Loucy (cell line): ENCODE measurements around the gene APBB2.

ENCODE experiments used
- H2AFZ ChIP-seq: fragments of 200-600 bp; sonication (generic); 2 replicates; pipeline ENCODE4 v1.6.0; 2016; ENCODE audit warnings: antibody characterized with exemption, mild to moderate bottlenecking, low read length, moderate library complexity
- H3F3A ChIP-seq: fragments of 200-600 bp; 2 replicates; pipeline ENCODE4 v1.6.0; 2016; ENCODE audit warnings: antibody characterized with exemption, low read depth, mild to moderate bottlenecking
- H3K27me3 ChIP-seq: fragments of 200-600 bp; sonication (generic); 2 replicates; pipeline ENCODE4 v1.6.1; 2014; ENCODE audit warnings: low read length, mild to moderate bottlenecking; ENCODE audit not compliant: insufficient read depth, poor library complexity, severe bottlenecking
- H3K36me3 ChIP-seq: fragments of 200-600 bp; sonication (generic); 2 replicates; pipeline ENCODE4 v1.6.1; 2016; ENCODE audit warnings: low read length; ENCODE audit not compliant: insufficient read depth
- H3K4me1 ChIP-seq: fragments of 200-600 bp; sonication (generic); 2 replicates; pipeline ENCODE4 v1.5.1; 2014; ENCODE audit warnings: low read length, mild to moderate bottlenecking; ENCODE audit not compliant: insufficient read depth, poor library complexity, severe bottlenecking
- H3K4me2 ChIP-seq: fragments of 200-600 bp; sonication (generic); 2 replicates; pipeline ENCODE4 v1.6.0; 2014; ENCODE audit warnings: antibody characterized with exemption, low read length, low read depth, mild to moderate bottlenecking; ENCODE audit not compliant: poor library complexity, severe bottlenecking
- H3K4me3 ChIP-seq: fragments of 200-600 bp; sonication (generic); 2 replicates; pipeline ENCODE4 v1.5.1; 2014; ENCODE audit warnings: low read length, mild to moderate bottlenecking, mixed read lengths; ENCODE audit not compliant: poor library complexity, severe bottlenecking
- H3K79me2 ChIP-seq: fragments of 200-600 bp; sonication (generic); 2 replicates; pipeline ENCODE4 v1.6.1; 2014; ENCODE audit warnings: low read length; ENCODE audit not compliant: insufficient read depth
- H3K9ac ChIP-seq: fragments of 200-600 bp; sonication (generic); 2 replicates; pipeline ENCODE4 v1.6.0; 2014; ENCODE audit warnings: mild to moderate bottlenecking, low read depth, low read length, moderate library complexity; ENCODE audit not compliant: poor library complexity, severe bottlenecking
- H3K9me2 ChIP-seq: fragments of 200-600 bp; sonication (generic); replicated peaks from 2 replicates; pipeline ENCODE4 v1.6.1; 2016; ENCODE audit warnings: low read depth, low read length, mixed read lengths
- H3K9me3 ChIP-seq: fragments of 200-600 bp; sonication (generic); 2 replicates; pipeline ENCODE4 v1.6.1; 2014; ENCODE audit warnings: mild to moderate bottlenecking, antibody characterized with exemption, low read length, low read depth; ENCODE audit not compliant: insufficient read depth
- H4K20me1 ChIP-seq: fragments of 200-600 bp; sonication (generic); 2 replicates; pipeline ENCODE4 v1.6.0; 2014; ENCODE audit warnings: antibody characterized with exemption, low read length, mild to moderate bottlenecking; ENCODE audit not compliant: insufficient read depth, poor library complexity, severe bottlenecking
- EZH2phosphoT487 ChIP-seq: fragments of 200-600 bp; IDR thresholded peaks from 2 replicates; pipeline ENCODE4 v1.6.1; 2018; ENCODE audit warnings: antibody characterized with exemption, mild to moderate bottlenecking, moderate library complexity, borderline replicate concordance
- TF ChIP-seq, protein P1 (sequence below): fragments of 200-600 bp; sonication (generic); conservative IDR thresholded peaks from 2 replicates; pipeline ENCODE4 v1.5.1; 2014; ENCODE audit warnings: mild to moderate bottlenecking, antibody characterized with exemption, low read length

APBB2 gene

DNA sequence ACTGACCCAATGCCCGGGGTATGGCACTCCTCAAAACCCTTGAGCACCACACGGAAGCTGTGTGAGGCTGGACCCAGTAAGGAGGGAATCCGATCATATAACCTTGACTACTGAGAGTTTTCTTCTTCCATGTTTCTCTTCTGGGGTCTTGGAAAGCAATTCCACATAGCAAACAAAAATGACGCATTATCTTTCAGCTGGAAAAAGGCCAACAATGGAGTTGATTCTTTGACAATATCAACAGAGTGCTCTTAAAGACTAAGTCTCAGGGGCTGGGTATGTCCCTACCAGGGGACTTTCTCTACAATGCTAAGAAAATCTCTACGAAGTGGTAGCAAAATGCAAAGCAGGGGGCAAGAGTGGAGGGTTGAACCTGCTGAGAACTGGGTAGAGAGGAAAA lies 276.0 kb downstream of the APBB2 start:
- H3K4me3 ChIP-seq = no peak overlapping the region
- no peak overlapping the region for H2AFZ ChIP-seq
- H3K4me1 ChIP-seq = no peaks in the 10 kb centered on the region
- H3K9ac ChIP-seq = no peak overlapping the region
- H3F3A ChIP-seq = no peaks in the 10 kb centered on the region
- H3K36me3 ChIP-seq = no peaks in the 10 kb centered on the region
- TF ChIP-seq, protein P1, sequence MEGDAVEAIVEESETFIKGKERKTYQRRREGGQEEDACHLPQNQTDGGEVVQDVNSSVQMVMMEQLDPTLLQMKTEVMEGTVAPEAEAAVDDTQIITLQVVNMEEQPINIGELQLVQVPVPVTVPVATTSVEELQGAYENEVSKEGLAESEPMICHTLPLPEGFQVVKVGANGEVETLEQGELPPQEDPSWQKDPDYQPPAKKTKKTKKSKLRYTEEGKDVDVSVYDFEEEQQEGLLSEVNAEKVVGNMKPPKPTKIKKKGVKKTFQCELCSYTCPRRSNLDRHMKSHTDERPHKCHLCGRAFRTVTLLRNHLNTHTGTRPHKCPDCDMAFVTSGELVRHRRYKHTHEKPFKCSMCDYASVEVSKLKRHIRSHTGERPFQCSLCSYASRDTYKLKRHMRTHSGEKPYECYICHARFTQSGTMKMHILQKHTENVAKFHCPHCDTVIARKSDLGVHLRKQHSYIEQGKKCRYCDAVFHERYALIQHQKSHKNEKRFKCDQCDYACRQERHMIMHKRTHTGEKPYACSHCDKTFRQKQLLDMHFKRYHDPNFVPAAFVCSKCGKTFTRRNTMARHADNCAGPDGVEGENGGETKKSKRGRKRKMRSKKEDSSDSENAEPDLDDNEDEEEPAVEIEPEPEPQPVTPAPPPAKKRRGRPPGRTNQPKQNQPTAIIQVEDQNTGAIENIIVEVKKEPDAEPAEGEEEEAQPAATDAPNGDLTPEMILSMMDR = no peak
- no peak for TF ChIP-seq EZH2phosphoT487
- no peaks in the 10 kb centered on the region for H3K27me3 ChIP-seq
- no peaks in the 10 kb centered on the region for H3K79me2 ChIP-seq
- H3K9me2 ChIP-seq = no peaks in the 10 kb centered on the region
- no peaks in the 10 kb centered on the region for H3K9me3 ChIP-seq
- no peaks in the 10 kb centered on the region for H4K20me1 ChIP-seq
- H3K4me2 ChIP-seq = no peak overlapping the region

DNA sequence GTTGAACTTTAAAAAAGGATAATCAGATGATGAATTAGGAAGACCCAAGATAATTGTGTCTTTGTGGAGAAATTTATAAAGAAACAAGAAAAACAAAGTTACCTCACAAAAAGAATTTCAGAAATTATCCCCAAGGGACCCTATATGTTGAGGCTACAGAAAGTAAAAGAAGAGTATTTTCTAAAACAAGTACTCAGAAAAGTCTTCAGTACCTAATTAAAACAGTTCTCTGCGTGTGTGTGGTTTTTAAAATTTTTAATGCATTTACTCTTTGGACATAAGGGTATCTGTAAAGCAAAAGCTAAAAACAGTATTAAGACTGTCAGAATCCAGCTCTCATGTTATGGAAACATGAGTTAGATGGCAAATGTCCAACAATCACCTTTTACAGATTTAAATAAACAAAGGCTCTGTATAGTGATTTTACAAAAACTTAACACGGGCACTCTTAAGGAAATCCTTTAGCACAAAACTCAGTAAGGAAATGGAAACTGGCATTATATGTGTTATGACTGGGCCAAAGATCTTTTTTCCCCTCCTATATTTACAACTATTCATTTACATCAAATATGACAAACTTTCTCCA lies 277.1 kb downstream of the APBB2 start:
- Histone ChIP-seq H3K4me1 (no peaks in the 10 kb centered on the region), H3K4me2 (no peak overlapping the region), H3K9me3 (no peaks in the 10 kb centered on the region), H2AFZ (no peak overlapping the region), H3K79me2 (no peaks in the 10 kb centered on the region), H3K9ac (no peak overlapping the region), H4K20me1 (no peaks in the 10 kb centered on the region), H3K4me3 (no peak overlapping the region), H3F3A (no peaks in the 10 kb centered on the region), H3K9me2 (no peaks in the 10 kb centered on the region), H3K36me3 (no peaks in the 10 kb centered on the region), H3K27me3 (no peaks in the 10 kb centered on the region)
- no peak for TF ChIP-seq EZH2phosphoT487
- TF ChIP-seq, protein P1 = no peak

DNA sequence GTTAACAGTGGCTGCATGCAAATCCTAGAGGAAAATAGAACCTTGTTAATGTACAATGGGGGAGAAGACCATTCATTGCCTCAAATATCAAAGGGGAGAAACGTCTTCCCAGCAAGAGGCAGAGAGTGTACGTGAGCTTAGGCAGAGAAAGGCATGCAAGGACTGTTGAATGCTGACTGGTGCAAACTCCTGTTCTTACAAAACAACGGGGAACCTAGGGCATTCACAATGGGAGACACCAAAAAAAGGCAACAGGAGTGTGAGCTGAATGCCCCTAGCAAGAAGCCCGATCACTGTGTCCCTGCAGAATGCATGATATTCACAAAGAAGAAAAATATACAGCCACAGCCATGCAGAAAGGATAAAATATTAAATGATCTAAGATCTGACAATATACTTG lies 279.7 kb downstream of the APBB2 start:
- no peaks in the 10 kb centered on the region for H4K20me1 ChIP-seq
- H3K4me1 ChIP-seq = no peaks in the 10 kb centered on the region
- H3K4me2 ChIP-seq = no peak overlapping the region
- H3K79me2 ChIP-seq = no peaks in the 10 kb centered on the region
- H3K9ac ChIP-seq = no peak overlapping the region
- H3K9me3 ChIP-seq = no peaks in the 10 kb centered on the region
- H3K9me2 ChIP-seq = no peaks in the 10 kb centered on the region
- no peak overlapping the region for H2AFZ ChIP-seq
- H3F3A ChIP-seq = no peaks in the 10 kb centered on the region
- no peaks in the 10 kb centered on the region for H3K36me3 ChIP-seq
- H3K27me3 ChIP-seq = no peaks in the 10 kb centered on the region
- no peak for TF ChIP-seq EZH2phosphoT487
- TF ChIP-seq, protein P1 = no peak
- H3K4me3 ChIP-seq = no peak overlapping the region
